ENCODE data around the gene FANCI. TPM values are rescaled to one million over a fixed set of nuclear protein-coding genes. Genes with fewer than 3 reads are reported as not detected.

FANCI gene
- total RNA-seq, 2 donors from 2014 or later, result 1.0 to 7.3 TPM

- WGBS, 2 donors, result 87 to 91% methylated on average over 7 to 12 of the region's 12 CpGs
- Histone ChIP-seq H3K27ac (peak overlapping the region in 2 of 4 donors; percentile 85), H3K9me3 (no peaks in the 10 kb centered on the region), H3K36me3 (replicated peaks in 1 of 2; ENCODE audit: insufficient read depth in 1 of 2, low read depth in 2 of 2) (peaks cover 3 to 5% of the 10 kb centered on the region in 2 donors), H3K27me3 (no peaks in the 10 kb centered on the region), H3K4me1 (peaks cover 57% of the 10 kb centered on the region), H3K4me3 (no peak overlapping the region)
- no peak for ATAC-seq
- no peak for TF ChIP-seq POLR2A (IDR thresholded peaks at IDR 0.05)
- TF ChIP-seq, protein P1, sequence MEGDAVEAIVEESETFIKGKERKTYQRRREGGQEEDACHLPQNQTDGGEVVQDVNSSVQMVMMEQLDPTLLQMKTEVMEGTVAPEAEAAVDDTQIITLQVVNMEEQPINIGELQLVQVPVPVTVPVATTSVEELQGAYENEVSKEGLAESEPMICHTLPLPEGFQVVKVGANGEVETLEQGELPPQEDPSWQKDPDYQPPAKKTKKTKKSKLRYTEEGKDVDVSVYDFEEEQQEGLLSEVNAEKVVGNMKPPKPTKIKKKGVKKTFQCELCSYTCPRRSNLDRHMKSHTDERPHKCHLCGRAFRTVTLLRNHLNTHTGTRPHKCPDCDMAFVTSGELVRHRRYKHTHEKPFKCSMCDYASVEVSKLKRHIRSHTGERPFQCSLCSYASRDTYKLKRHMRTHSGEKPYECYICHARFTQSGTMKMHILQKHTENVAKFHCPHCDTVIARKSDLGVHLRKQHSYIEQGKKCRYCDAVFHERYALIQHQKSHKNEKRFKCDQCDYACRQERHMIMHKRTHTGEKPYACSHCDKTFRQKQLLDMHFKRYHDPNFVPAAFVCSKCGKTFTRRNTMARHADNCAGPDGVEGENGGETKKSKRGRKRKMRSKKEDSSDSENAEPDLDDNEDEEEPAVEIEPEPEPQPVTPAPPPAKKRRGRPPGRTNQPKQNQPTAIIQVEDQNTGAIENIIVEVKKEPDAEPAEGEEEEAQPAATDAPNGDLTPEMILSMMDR (IDR thresholded peaks at IDR 0.05), result no peak
- intact Hi-C loops (cut with DNase I), result no loop called here
- peak in 3 of 4 donors; percentile 7 to 33 (median 27) for DNase-seq
Observed at GRCh38 chr15:89200182-89200581, 43.6 kb upstream of the FANCI start.

DNA sequence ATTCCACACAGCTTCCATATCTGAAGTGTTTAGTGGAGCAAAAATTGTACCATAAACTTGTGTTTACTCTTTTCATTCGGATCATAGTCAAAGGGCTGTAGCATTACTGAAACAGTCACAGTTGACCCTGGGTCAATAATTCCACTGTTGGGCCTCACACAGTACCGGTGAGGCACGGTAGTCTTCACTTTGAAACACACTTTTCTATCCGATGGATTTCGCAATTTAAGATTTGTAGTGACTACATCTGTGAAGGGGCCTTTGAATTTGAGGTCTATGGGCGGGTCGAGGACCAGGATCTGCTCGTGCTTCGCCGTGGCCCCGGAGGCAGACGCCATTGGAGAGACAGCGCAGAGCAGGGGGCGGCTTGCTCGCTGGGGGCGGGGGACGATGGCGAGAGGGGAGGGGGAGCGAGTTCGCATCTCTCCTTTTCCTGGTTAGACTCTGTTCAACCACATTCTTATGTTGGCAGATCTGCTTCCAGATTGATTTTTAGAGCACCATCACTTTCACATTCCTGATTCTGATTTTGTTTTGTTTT is 42.2 kb upstream of the FANCI start:
- Histone ChIP-seq H3K36me3 (replicated peaks in 1 of 2; ENCODE audit: insufficient read depth in 1 of 2, low read depth in 2 of 2) (no peaks in the 10 kb centered on the region), H3K4me3 (no peak overlapping the region), H3K4me1 (peaks cover 55% of the 10 kb centered on the region), H3K27me3 (no peaks in the 10 kb centered on the region), H3K27ac (no peak overlapping the region), H3K9me3 (no peaks in the 10 kb centered on the region)
- 88 to 89% methylated on average over 20 of the region's 20 CpGs for WGBS, 2 donors
- ATAC-seq (no peak), DNase-seq (no peak)
- no peak for TF ChIP-seq POLR2A (IDR thresholded peaks at IDR 0.05)
- TF ChIP-seq, protein P1 (IDR thresholded peaks at IDR 0.05), result no peak
- intact Hi-C loops (cut with DNase I), result no loop called here

DNA sequence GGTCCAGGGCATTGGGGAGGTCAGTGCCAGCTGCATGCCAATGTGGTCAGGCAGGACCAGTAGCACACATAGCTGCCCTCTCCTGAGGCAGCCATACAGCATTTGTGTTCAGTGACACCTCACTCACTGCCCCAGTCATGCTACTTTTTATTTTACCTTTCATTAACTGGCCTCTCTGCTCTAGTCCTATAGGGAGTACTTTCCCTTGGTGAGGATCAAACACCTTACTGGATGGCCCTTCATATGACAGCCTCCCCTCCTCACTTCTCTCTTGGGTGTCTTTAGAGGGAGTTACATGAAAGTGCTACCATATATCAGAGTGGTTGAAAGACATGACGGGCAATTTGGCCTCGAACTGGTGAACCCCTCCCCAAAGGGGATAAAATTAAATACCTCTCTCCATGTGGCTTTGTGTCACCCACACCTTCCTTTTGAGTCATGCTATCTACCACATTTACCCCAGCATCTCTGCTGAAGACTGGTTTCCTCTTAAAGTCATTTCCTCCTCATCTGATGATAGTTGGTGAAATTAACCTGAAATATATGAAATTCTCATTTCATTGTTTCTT is 40.0 kb upstream of the FANCI start:
- H3K9me3 ChIP-seq, result no peaks in the 10 kb centered on the region
- H3K4me3 ChIP-seq, result no peak overlapping the region
- no peaks in the 10 kb centered on the region for H3K36me3 ChIP-seq (replicated peaks in 1 of 2; ENCODE audit: insufficient read depth in 1 of 2, low read depth in 2 of 2)
- peak overlapping the region in 2 of 4 donors; percentile 55 to 66 for H3K27ac ChIP-seq
- TF ChIP-seq, protein P1 (IDR thresholded peaks at IDR 0.05), result no peak
- no peak for TF ChIP-seq POLR2A (IDR thresholded peaks at IDR 0.05)
- no peaks in the 10 kb centered on the region for H3K27me3 ChIP-seq
- H3K4me1 ChIP-seq, result peaks cover 43% of the 10 kb centered on the region
- DNase-seq (no peak), ATAC-seq (no peak)
- WGBS, 2 donors, result 64 to 68% methylated on average over 2 of the region's 2 CpGs
- intact Hi-C loops (cut with DNase I), result no loop called here

DNA sequence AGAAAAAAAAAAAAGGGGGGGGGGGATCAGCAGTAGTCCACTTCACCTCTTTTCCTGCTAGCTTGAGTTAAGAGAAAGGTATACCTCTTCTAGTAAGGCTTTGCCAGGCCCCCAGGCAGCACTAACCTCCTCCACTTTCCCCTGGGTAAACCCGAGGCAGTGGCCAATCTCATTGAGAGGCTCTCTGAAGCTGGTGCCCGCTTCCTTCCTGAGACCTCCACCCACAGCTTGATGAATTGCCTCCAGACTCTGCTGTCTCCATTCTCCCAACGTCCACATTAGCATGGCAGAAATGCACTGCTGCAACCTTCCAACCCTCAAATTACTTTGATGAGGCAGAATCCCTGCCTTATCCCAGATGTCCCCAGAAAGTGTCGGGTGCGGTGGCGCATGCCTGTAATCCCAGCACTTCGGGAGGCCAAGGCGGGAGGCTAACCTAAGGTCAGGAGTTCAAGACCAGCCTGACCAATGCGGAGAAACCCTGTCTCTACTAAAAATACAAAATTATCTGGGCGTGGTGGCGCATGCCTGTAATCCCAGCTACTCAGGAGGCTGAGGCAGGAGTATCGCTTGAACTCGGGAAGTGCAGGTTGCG is 37.7 kb upstream of the FANCI start:
- intact Hi-C loops (cut with DNase I), result no loop called here
- H3K27me3 ChIP-seq, result no peaks in the 10 kb centered on the region
- TF ChIP-seq, protein P1 (IDR thresholded peaks at IDR 0.05), result no peak
- no peak for TF ChIP-seq POLR2A (IDR thresholded peaks at IDR 0.05)
- DNase-seq, result no peak
- no peak overlapping the region for H3K27ac ChIP-seq
- no peaks in the 10 kb centered on the region for H3K36me3 ChIP-seq (replicated peaks in 1 of 2; ENCODE audit: insufficient read depth in 1 of 2, low read depth in 2 of 2)
- WGBS, 2 donors, result 61 to 71% methylated on average over 14 of the region's 14 CpGs
- no peak for ATAC-seq
- H3K4me3 ChIP-seq, result no peak overlapping the region
- peaks cover 23% of the 10 kb centered on the region for H3K4me1 ChIP-seq
- H3K9me3 ChIP-seq, result no peaks in the 10 kb centered on the region

Measured in body of pancreas (tissue), 4 donors.